ENCODE measurements around the gene HARS2.
A peak's percentile ranks its signal among the peaks of the same experiment; 100 is the strongest.
"Not testable (repeated sequence)": the region's sequence is repeated elsewhere in the genome, so short reads cannot be mapped to it uniquely, and the experiment has no call there.

Gene HARS2, protein sequence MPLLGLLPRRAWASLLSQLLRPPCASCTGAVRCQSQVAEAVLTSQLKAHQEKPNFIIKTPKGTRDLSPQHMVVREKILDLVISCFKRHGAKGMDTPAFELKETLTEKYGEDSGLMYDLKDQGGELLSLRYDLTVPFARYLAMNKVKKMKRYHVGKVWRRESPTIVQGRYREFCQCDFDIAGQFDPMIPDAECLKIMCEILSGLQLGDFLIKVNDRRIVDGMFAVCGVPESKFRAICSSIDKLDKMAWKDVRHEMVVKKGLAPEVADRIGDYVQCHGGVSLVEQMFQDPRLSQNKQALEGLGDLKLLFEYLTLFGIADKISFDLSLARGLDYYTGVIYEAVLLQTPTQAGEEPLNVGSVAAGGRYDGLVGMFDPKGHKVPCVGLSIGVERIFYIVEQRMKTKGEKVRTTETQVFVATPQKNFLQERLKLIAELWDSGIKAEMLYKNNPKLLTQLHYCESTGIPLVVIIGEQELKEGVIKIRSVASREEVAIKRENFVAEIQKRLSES

DNA sequence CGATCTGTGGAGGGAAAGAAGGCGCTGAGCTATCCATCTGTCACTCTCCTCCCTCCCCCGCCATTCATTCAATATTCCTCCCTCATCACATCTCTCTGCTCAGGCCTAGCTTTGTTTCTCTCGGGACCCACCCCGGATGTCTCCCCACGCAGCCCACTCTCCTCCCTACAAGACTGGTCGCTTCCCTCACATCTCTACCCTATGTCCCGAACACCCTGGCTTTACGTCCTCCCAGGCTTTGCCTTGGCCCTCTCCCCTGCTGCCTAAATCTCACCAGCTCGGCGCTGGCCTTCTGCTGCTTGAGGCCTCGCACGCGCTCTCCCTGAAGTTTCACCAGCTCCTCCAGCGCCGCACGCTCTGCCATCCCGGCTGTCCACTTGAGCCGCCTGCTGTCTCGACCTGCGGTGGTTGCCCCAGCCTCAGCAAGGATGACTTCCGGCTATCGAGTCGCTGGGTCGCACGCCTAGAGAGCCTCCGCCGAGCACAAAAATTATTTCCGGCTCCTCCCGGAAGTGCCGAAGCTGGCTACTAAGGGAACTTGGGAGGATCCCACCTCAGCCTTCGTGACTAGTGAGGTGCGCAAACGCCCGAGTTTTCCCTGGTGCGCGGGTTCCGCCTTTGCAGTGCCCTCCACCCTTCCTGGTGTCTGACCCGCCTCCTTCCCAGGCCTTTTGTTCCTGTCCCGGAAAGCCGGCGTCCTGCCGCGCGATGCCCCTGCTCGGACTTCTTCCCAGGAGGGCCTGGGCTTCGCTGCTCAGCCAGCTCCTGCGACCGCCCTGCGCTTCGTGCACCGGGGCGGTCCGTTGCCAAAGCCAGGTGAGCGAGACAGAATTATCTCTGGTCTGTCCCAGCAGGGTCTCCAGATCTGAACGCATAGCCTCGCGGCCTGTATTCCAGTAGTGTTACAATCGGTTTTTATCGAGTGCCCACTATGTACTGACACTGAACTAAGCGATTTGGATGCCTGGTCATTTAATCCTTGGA is at the start of gene HARS2, which contains the start of gene HARS1:
Gene HARS2 (plus strand): TSS at position 515 of the 984 bp plus-strand sequence. CDS start 194 bp downstream, at position 709.
Gene HARS1 (minus strand): TSS at position 430 of the 984 bp plus-strand sequence. CDS start 66 bp downstream, at position 364.
- Histone ChIP-seq H3K27me3 (ENCODE audit: control insufficient read depth in 1 of 2, insufficient read depth in 2 of 2, low read length in 2 of 2) (no peaks in the 10 kb centered on the region), H3K9me3 (ENCODE audit: control insufficient read depth in 2 of 2, low read length in 2 of 2) (no peaks in the 10 kb centered on the region), H3K27ac (ENCODE audit: low read length) (peak within 1 kb of the TSS; percentile 69), H3K9ac (ENCODE audit: low read length in 2 of 2) (peak within 1 kb of the TSS; percentile 81 to 91), H3K4me3 (ENCODE audit: low read length in 2 of 2) (peak within 1 kb of the TSS; percentile 81 to 98), H3K36me3 (ENCODE audit: control insufficient read depth in 2 of 2, insufficient read depth in 2 of 2, low read length in 2 of 2) (peaks cover 21 to 22% of the 10 kb centered on the region in 2 donors), H3K4me1 (ENCODE audit: control insufficient read depth, insufficient read depth, low read length) (peaks cover 17% of the 10 kb centered on the region)

DNA sequence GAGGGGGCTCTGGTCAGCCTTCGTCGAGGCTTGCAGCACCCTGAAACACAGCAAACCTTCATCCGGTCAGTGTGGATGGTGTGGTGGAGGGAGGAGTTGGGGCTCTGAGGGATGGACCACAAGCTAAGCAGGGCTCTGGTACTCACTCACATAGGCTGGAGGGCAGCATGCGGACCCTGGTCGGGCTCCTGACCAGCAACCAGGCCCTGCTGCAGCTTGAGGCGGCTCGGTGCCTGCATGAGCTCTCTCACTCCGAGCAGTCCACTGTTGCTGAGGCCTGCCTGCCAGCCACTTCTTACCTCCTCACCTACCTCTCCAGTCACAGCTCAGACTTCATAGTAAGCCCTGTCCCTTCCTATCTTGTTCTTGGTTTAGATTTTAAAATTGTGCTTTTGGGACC is 49.5 kb upstream of the HARS2 start:
- Histone ChIP-seq H3K4me1 (ENCODE audit: control insufficient read depth, insufficient read depth, low read length) (peaks cover 19% of the 10 kb centered on the region), H3K9ac (ENCODE audit: low read length in 2 of 2) (no peak overlapping the region), H3K27ac (ENCODE audit: low read length) (no peak overlapping the region), H3K9me3 (ENCODE audit: control insufficient read depth in 2 of 2, low read length in 2 of 2) (no peaks in the 10 kb centered on the region), H3K27me3 (ENCODE audit: control insufficient read depth in 1 of 2, insufficient read depth in 2 of 2, low read length in 2 of 2) (no peaks in the 10 kb centered on the region), H3K4me3 (ENCODE audit: low read length in 2 of 2) (no peak overlapping the region), H3K36me3 (ENCODE audit: control insufficient read depth in 2 of 2, insufficient read depth in 2 of 2, low read length in 2 of 2) (peaks cover 23 to 26% of the 10 kb centered on the region in 2 donors)

DNA sequence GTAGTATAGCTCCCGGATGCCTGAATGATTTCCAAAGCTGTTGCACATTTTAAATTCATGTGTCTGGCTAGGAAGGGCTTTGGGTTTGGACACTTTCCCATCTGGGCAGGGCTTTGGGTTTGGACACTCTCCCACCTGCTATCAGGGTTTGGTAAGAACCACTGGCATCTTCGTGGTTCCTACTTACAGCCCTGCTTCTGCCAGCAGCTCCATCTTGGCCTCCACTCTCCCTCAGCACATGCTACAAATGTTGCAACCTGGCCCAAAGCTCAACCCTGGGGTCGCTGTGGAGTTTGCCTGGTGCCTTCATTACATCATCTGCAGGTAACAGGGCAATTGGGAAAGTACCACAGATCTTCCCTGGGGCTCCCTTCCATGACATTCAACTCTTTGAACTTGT is 48.5 kb upstream of the HARS2 start:
- Histone ChIP-seq H3K9me3 (ENCODE audit: control insufficient read depth in 2 of 2, low read length in 2 of 2) (no peaks in the 10 kb centered on the region), H3K4me1 (ENCODE audit: control insufficient read depth, insufficient read depth, low read length) (peaks cover 23% of the 10 kb centered on the region), H3K4me3 (ENCODE audit: low read length in 2 of 2) (no peak overlapping the region), H3K27me3 (ENCODE audit: control insufficient read depth in 1 of 2, insufficient read depth in 2 of 2, low read length in 2 of 2) (no peaks in the 10 kb centered on the region), H3K27ac (ENCODE audit: low read length) (no peak overlapping the region), H3K36me3 (ENCODE audit: control insufficient read depth in 2 of 2, insufficient read depth in 2 of 2, low read length in 2 of 2) (peaks cover 23 to 26% of the 10 kb centered on the region in 2 donors), H3K9ac (ENCODE audit: low read length in 2 of 2) (no peak overlapping the region)

GRCh38 chr5:140647042-140647419 is 44.2 kb upstream of the HARS2 start:
- no peaks in the 10 kb centered on the region for H3K9me3 ChIP-seq (ENCODE audit: control insufficient read depth in 2 of 2, low read length in 2 of 2)
- peaks cover 33 to 35% of the 10 kb centered on the region in 2 donors for H3K36me3 ChIP-seq (ENCODE audit: control insufficient read depth in 2 of 2, insufficient read depth in 2 of 2, low read length in 2 of 2)
- H3K27ac ChIP-seq (ENCODE audit: low read length) = peak overlapping the region; percentile 75
- H3K27me3 ChIP-seq (ENCODE audit: control insufficient read depth in 1 of 2, insufficient read depth in 2 of 2, low read length in 2 of 2) = no peaks in the 10 kb centered on the region
- H3K4me3 ChIP-seq (ENCODE audit: low read length in 2 of 2) = peak overlapping the region; percentile 92 to 99
- H3K4me1 ChIP-seq (ENCODE audit: control insufficient read depth, insufficient read depth, low read length) = peaks cover 17% of the 10 kb centered on the region
- peak overlapping the region; percentile 88 to 92 for H3K9ac ChIP-seq (ENCODE audit: low read length in 2 of 2)

- no peak overlapping the region for H3K4me3 ChIP-seq (ENCODE audit: low read length in 2 of 2)
- no peaks in the 10 kb centered on the region for H3K27me3 ChIP-seq (ENCODE audit: control insufficient read depth in 1 of 2, insufficient read depth in 2 of 2, low read length in 2 of 2)
- H3K4me1 ChIP-seq (ENCODE audit: control insufficient read depth, insufficient read depth, low read length) = peaks cover 4% of the 10 kb centered on the region
- H3K9ac ChIP-seq (ENCODE audit: low read length in 2 of 2) = no peak overlapping the region
- peaks cover 65 to 80% of the 10 kb centered on the region in 2 donors for H3K36me3 ChIP-seq (ENCODE audit: control insufficient read depth in 2 of 2, insufficient read depth in 2 of 2, low read length in 2 of 2)
- no peak overlapping the region for H3K27ac ChIP-seq (ENCODE audit: low read length)
- H3K9me3 ChIP-seq (ENCODE audit: control insufficient read depth in 2 of 2, low read length in 2 of 2) = no peaks in the 10 kb centered on the region
Measured at GRCh38 chr5:140658870-140659269, 32.4 kb upstream of the HARS2 start.

DNA sequence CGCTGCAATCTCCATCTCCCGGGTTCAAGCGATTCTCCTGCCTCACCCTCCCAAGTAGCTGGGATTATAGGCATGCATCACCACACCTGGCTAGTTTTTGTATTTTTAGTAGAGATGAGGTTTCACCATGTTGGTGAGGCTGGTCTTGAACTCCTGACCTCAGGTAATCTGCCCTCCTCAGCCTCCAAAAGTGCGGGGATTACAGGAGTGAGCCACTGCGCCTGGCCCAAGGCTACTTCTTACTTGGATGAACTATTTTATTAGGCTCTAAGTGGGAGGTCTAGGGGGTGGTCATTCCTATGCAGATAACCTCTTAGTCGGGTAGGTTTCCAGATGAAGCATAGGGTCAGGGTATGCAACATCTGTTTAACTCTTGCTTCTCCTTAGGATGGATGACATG is 30.9 kb upstream of the HARS2 start:
- H3K9me3 ChIP-seq (ENCODE audit: control insufficient read depth in 2 of 2, low read length in 2 of 2) = not testable (repeated sequence)
- peaks cover 52 to 65% of the 10 kb centered on the region in 2 donors for H3K36me3 ChIP-seq (ENCODE audit: control insufficient read depth in 2 of 2, insufficient read depth in 2 of 2, low read length in 2 of 2)

DNA sequence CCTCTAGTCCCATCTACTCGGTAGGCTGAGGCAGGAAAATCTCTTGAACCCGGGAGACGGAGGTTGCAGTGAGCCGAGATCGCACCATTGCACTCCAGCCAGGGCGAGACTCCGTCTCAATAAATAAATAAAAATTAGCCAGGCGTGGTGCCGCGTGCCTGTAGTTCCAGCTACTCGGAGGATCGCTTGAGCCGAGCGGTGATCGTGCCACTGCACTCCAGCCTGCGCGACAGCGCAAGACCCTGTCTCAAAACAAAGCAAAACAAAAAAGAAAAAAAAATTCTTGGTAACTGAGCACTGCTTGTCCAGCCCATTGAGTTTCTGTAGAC is 27.3 kb upstream of the HARS2 start:
- peak overlapping the region; percentile 91 to 95 for H3K9ac ChIP-seq (ENCODE audit: low read length in 2 of 2)
- peaks cover 20% of the 10 kb centered on the region for H3K4me1 ChIP-seq (ENCODE audit: control insufficient read depth, insufficient read depth, low read length)
- no peaks in the 10 kb centered on the region for H3K9me3 ChIP-seq (ENCODE audit: control insufficient read depth in 2 of 2, low read length in 2 of 2)
- peak overlapping the region; percentile 89 for H3K27ac ChIP-seq (ENCODE audit: low read length)
- peak overlapping the region; percentile 95 to 99 for H3K4me3 ChIP-seq (ENCODE audit: low read length in 2 of 2)
- H3K27me3 ChIP-seq (ENCODE audit: control insufficient read depth in 1 of 2, insufficient read depth in 2 of 2, low read length in 2 of 2) = no peaks in the 10 kb centered on the region
- H3K36me3 ChIP-seq (ENCODE audit: control insufficient read depth in 2 of 2, insufficient read depth in 2 of 2, low read length in 2 of 2) = peaks cover 43 to 49% of the 10 kb centered on the region in 2 donors

More for the DNA sequence above, 30.9 kb upstream of the HARS2 start:
- H3K9ac ChIP-seq (ENCODE audit: low read length in 2 of 2); H3K27ac ChIP-seq (ENCODE audit: low read length); H3K27me3 ChIP-seq (ENCODE audit: control insufficient read depth in 1 of 2, insufficient read depth in 2 of 2, low read length in 2 of 2); H3K4me3 ChIP-seq (ENCODE audit: low read length in 2 of 2): not testable (repeated sequence)
- H3K4me1 ChIP-seq (ENCODE audit: control insufficient read depth, insufficient read depth, low read length) = peaks cover 13% of the 10 kb centered on the region

GRCh38 chr5:140664359-140665119 is 26.7 kb upstream of the HARS2 start, which contains the start of gene WDR55:
Gene WDR55, plus strand, starts transcription at chr5:140664904. Its CDS starts 9 bp downstream, at chr5:140664913.
- Histone ChIP-seq H3K9ac (ENCODE audit: low read length in 2 of 2) (peak within 1 kb of the TSS; percentile 91 to 95), H3K36me3 (ENCODE audit: control insufficient read depth in 2 of 2, insufficient read depth in 2 of 2, low read length in 2 of 2) (peaks cover 41 to 49% of the 10 kb centered on the region in 2 donors), H3K4me3 (ENCODE audit: low read length in 2 of 2) (peak within 1 kb of the TSS; percentile 95 to 99), H3K27ac (ENCODE audit: low read length) (peak within 1 kb of the TSS; percentile 89), H3K4me1 (ENCODE audit: control insufficient read depth, insufficient read depth, low read length) (peaks cover 20% of the 10 kb centered on the region), H3K27me3 (ENCODE audit: control insufficient read depth in 1 of 2, insufficient read depth in 2 of 2, low read length in 2 of 2) (no peaks in the 10 kb centered on the region), H3K9me3 (ENCODE audit: control insufficient read depth in 2 of 2, low read length in 2 of 2) (no peaks in the 10 kb centered on the region)

GRCh38 chr5:140671035-140671434 is 20.2 kb upstream of the HARS2 start:
- H3K4me3 ChIP-seq (ENCODE audit: low read length in 2 of 2); H3K27me3 ChIP-seq (ENCODE audit: control insufficient read depth in 1 of 2, insufficient read depth in 2 of 2, low read length in 2 of 2); H3K4me1 ChIP-seq (ENCODE audit: control insufficient read depth, insufficient read depth, low read length); H3K27ac ChIP-seq (ENCODE audit: low read length); H3K9ac ChIP-seq (ENCODE audit: low read length in 2 of 2); H3K9me3 ChIP-seq (ENCODE audit: control insufficient read depth in 2 of 2, low read length in 2 of 2): not testable (repeated sequence)
- peaks cover 30 to 36% of the 10 kb centered on the region in 2 donors for H3K36me3 ChIP-seq (ENCODE audit: control insufficient read depth in 2 of 2, insufficient read depth in 2 of 2, low read length in 2 of 2)

Data from stomach smooth muscle (tissue), 2 donors.